SK-N-SH (cell line): ENCODE results near the gene SLC35G6. TPM values are rescaled to one million over a fixed set of nuclear protein-coding genes. Genes with fewer than 3 reads are reported as not detected.

Source experiments
- CTCF ChIA-PET: fragments of 300-600, 350-600 bp; formaldehyde crosslinking; extraction: SDS; loops from one replicate; lab custom pipeline; 2021; lab: Yijun Ruan, JAX
- POLR2A ChIA-PET: fragments of 350-600 bp; sonication (Branson Sonifier 250); formaldehyde crosslinking; extraction: SDS; loops from one replicate; lab custom pipeline; 2020; ENCODE audit warnings: antibody characterized with exemption, inconsistent platforms; lab: Yijun Ruan, JAX
- DNase-seq: peaks from one replicate; pipeline ENCODE4 v3.0.0; 2012
- H2AFZ ChIP-seq: fragments of 200-600 bp; sonication (generic); 2 replicates; pipeline ENCODE4 v1.8.1; 2016; ENCODE audit warnings: antibody characterized with exemption, mild to moderate bottlenecking, low read depth
- H3F3A ChIP-seq: fragments of 200-600 bp; sonication (generic); replicated peaks from 2 replicates; pipeline ENCODE3; 2016; ENCODE audit warnings: antibody characterized with exemption, mild to moderate bottlenecking; ENCODE audit not compliant: insufficient read depth
- H3K27ac ChIP-seq, 2 experiments: fragments of 200-500 bp in 1 of 2; fragments of 200-600 bp in 1 of 2; sonication (Bioruptor generic) in 1 of 2; sonication (generic), shearing (Covaris generic) in 1 of 2; 2 replicates each; pipeline versions ENCODE4 v1.5.1 to v1.6.1; 2014 to 2016; ENCODE audit warnings: low read depth in 2 of 2, inconsistent platforms in 1 of 2, low read length in 1 of 2, mild to moderate bottlenecking in 1 of 2, mixed read lengths in 1 of 2
- H3K27me3 ChIP-seq: fragments of 200-600 bp; sonication (generic), shearing (Covaris generic); 2 replicates; pipeline ENCODE4 v1.6.1; 2016; ENCODE audit warnings: mixed run types; ENCODE audit not compliant: insufficient read depth
- H3K36me3 ChIP-seq, 2 experiments: fragments of 200-500 bp in 1 of 2; fragments of 200-600 bp in 1 of 2; sonication (Bioruptor generic) in 1 of 2; sonication (generic) in 1 of 2; replicated peaks in 1 of 2; 2 replicates each; pipeline versions ENCODE3 to v1.5.1; 2014 to 2016; ENCODE audit warnings: low read length in 1 of 2, mild to moderate bottlenecking in 1 of 2; ENCODE audit not compliant: insufficient read depth in 2 of 2, control insufficient read depth in 1 of 2
- H3K4me1 ChIP-seq, 2 experiments: fragments of 200-500 bp in 1 of 2; fragments of 200-600 bp in 1 of 2; sonication (Bioruptor generic) in 1 of 2; sonication (generic), shearing (Covaris generic) in 1 of 2; 2 replicates each; pipeline versions ENCODE4 v1.5.1 to v1.6.1; 2014 to 2016; ENCODE audit warnings: low read depth in 1 of 2, low read length in 1 of 2, mixed run types in 1 of 2; ENCODE audit not compliant: insufficient read depth in 2 of 2, control insufficient read depth in 1 of 2
- H3K4me2 ChIP-seq: fragments of 200-600 bp; sonication (generic), shearing (Covaris generic); 2 replicates; pipeline ENCODE4 v1.6.1; 2017; ENCODE audit warnings: mixed run types
- H3K4me3 ChIP-seq, 2 experiments: fragments of 200-500 bp in 1 of 2; fragments of 200-600 bp in 1 of 2; sonication (Bioruptor generic) in 1 of 2; sonication (generic), shearing (Covaris generic) in 1 of 2; 2 replicates each; pipeline versions ENCODE4 v1.5.1 to v1.8.1; 2014 to 2016; ENCODE audit warnings: low read depth in 2 of 2, inconsistent platforms in 1 of 2, low read length in 1 of 2, mild to moderate bottlenecking in 1 of 2, mixed read lengths in 1 of 2, moderate library complexity in 1 of 2
- H3K79me2 ChIP-seq: fragments of 200-600 bp; sonication (generic); 2 replicates; pipeline ENCODE4 v1.8.1; 2017; ENCODE audit warnings: mild to moderate bottlenecking; ENCODE audit not compliant: insufficient read depth
- H3K9ac ChIP-seq: fragments of 200-600 bp; sonication (generic); 2 replicates; pipeline ENCODE4 v1.6.1; 2017; ENCODE audit warnings: mixed run types
- H3K9me2 ChIP-seq: fragments of 200-600 bp; sonication (generic); 2 replicates; pipeline ENCODE4 v1.6.1; 2017; ENCODE audit warnings: mixed run types
- H3K9me3 ChIP-seq: fragments of 200-600 bp; sonication (generic); 2 replicates; pipeline ENCODE4 v1.6.1; 2017; ENCODE audit warnings: mixed run types, mild to moderate bottlenecking, moderate library complexity
- H4K20me1 ChIP-seq: fragments of 200-600 bp; sonication (generic); 2 replicates; pipeline ENCODE4 v1.6.1; 2017; ENCODE audit warnings: mild to moderate bottlenecking, mixed run types; ENCODE audit not compliant: insufficient read depth
- EZH2phosphoT487 ChIP-seq: fragments of 200-600 bp; sonication (generic); IDR thresholded peaks from 2 replicates; pipeline ENCODE4 v1.6.1; 2017; ENCODE audit warnings: low read depth, mixed run types, mild to moderate bottlenecking, antibody characterized with exemption, moderate library complexity, borderline replicate concordance
- FOXM1 ChIP-seq: IDR thresholded peaks from 2 replicates; pipeline ENCODE4 v1.4.0; 2012; ENCODE audit warnings: low read depth, mild to moderate bottlenecking
- GABPA ChIP-seq: IDR thresholded peaks from 2 replicates; pipeline ENCODE4 v1.4.0; 2012; ENCODE audit warnings: low read depth, mild to moderate bottlenecking
- JUND ChIP-seq: IDR thresholded peaks from 2 replicates; pipeline ENCODE4 v1.4.0; 2012
- MEF2A ChIP-seq: IDR thresholded peaks from 2 replicates; pipeline ENCODE4 v1.4.0; 2012; ENCODE audit warnings: low read depth, borderline replicate concordance
- MXI1 ChIP-seq: IDR thresholded peaks from 2 replicates; pipeline ENCODE4 v1.6.1; 2012; ENCODE audit warnings: mild to moderate bottlenecking, low read depth, low read length, improper control_type of control experiment
- PBX3 ChIP-seq: IDR thresholded peaks from 2 replicates; pipeline ENCODE4; 2012
- RCOR1 ChIP-seq: fragments of 150-350 bp; IDR thresholded peaks from 2 replicates; pipeline ENCODE4 v1.6.1; 2017; ENCODE audit warnings: antibody characterized with exemption, low read length
- RFX5 ChIP-seq: IDR thresholded peaks from 2 replicates; pipeline ENCODE4 v1.6.1; 2012; ENCODE audit warnings: mild to moderate bottlenecking, improper control_type of control experiment, low read length
- RXRA ChIP-seq: IDR thresholded peaks from 2 replicates; pipeline ENCODE4 v1.4.0; 2012; ENCODE audit warnings: low read depth, mild to moderate bottlenecking, borderline replicate concordance
- SMC3 ChIP-seq: IDR thresholded peaks from 2 replicates; pipeline ENCODE4 v1.6.1; 2012; ENCODE audit warnings: low read depth, low read length, improper control_type of control experiment
- YY1 ChIP-seq: IDR thresholded peaks from 2 replicates; pipeline ENCODE4 v1.4.0; 2012; ENCODE audit warnings: low read depth, mild to moderate bottlenecking
- WGBS: methylation state at CpG from one replicate; pipeline ENCODE4 v1.1.6; 2017; ENCODE audit warnings: low lambda C conversion rate; 5-methylcytosine and 5-hydroxymethylcytosine counted together
- polyA plus RNA-seq, 3 experiments: library from polyadenylated mRNA; depleted of rRNA; stranded (reverse); fragments of >200 nt; gene quantifications; 2 replicates each; pipeline ENCODE4 v1.2.3, GENCODE V29; 2012
- TF ChIP-seq, protein P1 (sequence below): IDR thresholded peaks from 2 replicates; pipeline ENCODE4 v1.4.0; 2012; ENCODE audit warnings: low read depth
- TF ChIP-seq, protein P2 (sequence below): IDR thresholded peaks from 2 replicates; pipeline ENCODE4 v1.4.0; 2012; ENCODE audit warnings: low read depth, borderline replicate concordance
- TF ChIP-seq, protein P3 (sequence below): fragments of 150-350 bp; IDR thresholded peaks from 2 replicates; pipeline ENCODE4 v1.6.1; 2016; ENCODE audit warnings: mild to moderate bottlenecking, low read depth, low read length
- TF ChIP-seq, protein P4 (sequence below): fragments of 150-350 bp; IDR thresholded peaks from 2 replicates; pipeline ENCODE4 v1.6.1; 2017; ENCODE audit warnings: antibody characterized with exemption, low read length, low read depth, borderline replicate concordance

The SLC35G6 gene
- polyA plus RNA-seq, 1 of the 3 experiments (the other 2 are of a cell fraction) = not detected

GRCh38 chr17:7442142-7442541, 39.1 kb upstream of the SLC35G6 start:
- peaks cover 18% of the 10 kb centered on the region for H3F3A ChIP-seq
- no peaks in the 10 kb centered on the region for H3K9me3 ChIP-seq
- no peaks in the 10 kb centered on the region for H3K27me3 ChIP-seq
- H3K4me3 ChIP-seq = no peak overlapping the region
- H3K4me2 ChIP-seq = no peak overlapping the region
- ChIA-PET CTCF (interaction anchor here (1.1 to 1.4 kb wide), 2 partner anchors 11 to 87 kb away, joined by 3 to 11 read pairs; no protein-coding TSS in a partner anchor), POLR2A (interaction anchor here (0.5 to 3.3 kb wide), 3 partner anchors 38 to 96 kb away, joined by 3 to 19 read pairs (median 13); partner anchors contain the start of genes POLR2A and TMEM256)
- no peaks in the 10 kb centered on the region for H3K9me2 ChIP-seq
- H4K20me1 ChIP-seq = no peaks in the 10 kb centered on the region
- peaks cover 0 to 4% of the 10 kb centered on the region in 2 experiments for H3K36me3 ChIP-seq
- TF ChIP-seq, protein P1, sequence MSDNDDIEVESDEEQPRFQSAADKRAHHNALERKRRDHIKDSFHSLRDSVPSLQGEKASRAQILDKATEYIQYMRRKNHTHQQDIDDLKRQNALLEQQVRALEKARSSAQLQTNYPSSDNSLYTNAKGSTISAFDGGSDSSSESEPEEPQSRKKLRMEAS = no peak
- TF ChIP-seq, protein P2, sequence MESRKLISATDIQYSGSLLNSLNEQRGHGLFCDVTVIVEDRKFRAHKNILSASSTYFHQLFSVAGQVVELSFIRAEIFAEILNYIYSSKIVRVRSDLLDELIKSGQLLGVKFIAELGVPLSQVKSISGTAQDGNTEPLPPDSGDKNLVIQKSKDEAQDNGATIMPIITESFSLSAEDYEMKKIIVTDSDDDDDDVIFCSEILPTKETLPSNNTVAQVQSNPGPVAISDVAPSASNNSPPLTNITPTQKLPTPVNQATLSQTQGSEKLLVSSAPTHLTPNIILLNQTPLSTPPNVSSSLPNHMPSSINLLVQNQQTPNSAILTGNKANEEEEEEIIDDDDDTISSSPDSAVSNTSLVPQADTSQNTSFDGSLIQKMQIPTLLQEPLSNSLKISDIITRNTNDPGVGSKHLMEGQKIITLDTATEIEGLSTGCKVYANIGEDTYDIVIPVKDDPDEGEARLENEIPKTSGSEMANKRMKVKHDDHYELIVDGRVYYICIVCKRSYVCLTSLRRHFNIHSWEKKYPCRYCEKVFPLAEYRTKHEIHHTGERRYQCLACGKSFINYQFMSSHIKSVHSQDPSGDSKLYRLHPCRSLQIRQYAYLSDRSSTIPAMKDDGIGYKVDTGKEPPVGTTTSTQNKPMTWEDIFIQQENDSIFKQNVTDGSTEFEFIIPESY = no peak
- no peak for TF ChIP-seq MXI1
- TF ChIP-seq YY1 = no peak
- no peak for TF ChIP-seq EZH2phosphoT487
- TF ChIP-seq FOXM1 = no peak
- no peak for TF ChIP-seq MEF2A
- no peak for TF ChIP-seq RXRA
- no peak for TF ChIP-seq GABPA
- no peak overlapping the region for H2AFZ ChIP-seq
- H3K4me1 ChIP-seq = peaks cover 7 to 23% of the 10 kb centered on the region in 2 experiments; a peak in 2 of 4 replicates
- DNase-seq = no peak
- no peak overlapping the region for H3K9ac ChIP-seq
- no peak overlapping the region for H3K27ac ChIP-seq
- WGBS = 89% methylated on average over 2 of the region's 2 CpGs
- H3K79me2 ChIP-seq = no peaks in the 10 kb centered on the region

DNA sequence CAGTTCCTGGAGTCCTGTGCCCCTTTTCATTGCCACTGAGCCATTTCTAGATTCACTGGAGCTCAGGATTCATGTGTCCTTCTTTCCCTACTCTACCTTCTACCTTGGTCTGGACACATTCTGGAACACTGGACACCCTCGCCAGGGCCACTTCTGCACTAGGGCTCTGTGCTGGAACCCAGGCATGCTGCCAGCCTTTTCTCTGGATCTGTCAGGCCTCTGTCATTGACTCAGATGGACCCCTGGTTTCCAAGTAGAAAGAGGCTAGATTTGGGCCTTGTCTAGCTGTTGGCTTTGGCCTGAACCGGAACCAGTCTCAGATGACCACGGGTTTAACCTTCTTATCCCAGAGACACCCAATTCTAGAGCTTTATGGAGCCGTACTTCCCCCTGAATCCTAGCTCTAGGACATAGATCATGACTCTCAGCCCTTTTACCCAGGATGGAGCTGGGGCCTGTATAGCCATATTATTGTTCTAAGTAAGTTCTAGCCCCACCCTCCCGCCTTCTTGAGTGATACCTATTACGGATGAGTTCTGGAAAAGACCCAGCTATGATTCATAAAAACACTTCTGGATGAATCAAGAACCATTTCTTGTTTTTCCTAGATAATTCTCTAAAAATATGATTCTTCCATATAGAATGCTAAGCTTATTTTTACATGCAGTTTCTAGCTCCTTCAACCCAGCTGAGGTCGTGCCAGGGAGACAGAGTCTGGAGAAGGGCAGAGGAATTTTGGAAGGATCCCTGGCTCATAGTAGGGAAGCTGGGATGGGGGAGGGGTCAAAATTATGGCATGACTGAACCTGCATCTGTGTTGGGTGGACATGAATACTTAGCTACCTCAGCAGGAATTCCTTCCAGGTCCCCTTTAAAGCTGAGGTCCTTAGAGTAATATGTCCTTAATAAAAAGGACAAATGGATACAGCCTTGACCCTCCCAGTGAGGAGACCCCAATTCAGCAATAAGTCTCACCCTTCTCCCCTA, 37.5 kb upstream of the SLC35G6 start:
- CTCF ChIA-PET = interaction anchor here (0.9 to 1.8 kb wide), 7 partner anchors 8 to 97 kb away, joined by 3 to 8 read pairs (median 3); partner anchors contain the start of genes SPEM2 and TMEM102
- no peaks in the 10 kb centered on the region for H4K20me1 ChIP-seq
- H3K4me1 ChIP-seq = peaks cover 7 to 21% of the 10 kb centered on the region in 2 experiments; a peak in 2 of 4 replicates
- H2AFZ ChIP-seq = no peak overlapping the region
- no peaks in the 10 kb centered on the region for H3K27me3 ChIP-seq
- no peaks in the 10 kb centered on the region for H3K9me2 ChIP-seq
- POLR2A ChIA-PET = interaction anchor here (0.5 to 1.4 kb wide), 3 partner anchors 40 to 176 kb away, joined by 3 to 6 read pairs (median 3); partner anchors contain the start of genes POLR2A and SENP3
- WGBS = 69% methylated on average over 7 of the region's 7 CpGs
- DNase-seq = no peak
- H3K9ac ChIP-seq = no peak overlapping the region
- H3K79me2 ChIP-seq = no peaks in the 10 kb centered on the region
- H3F3A ChIP-seq = peaks cover 18% of the 10 kb centered on the region
- no peaks in the 10 kb centered on the region for H3K36me3 ChIP-seq
- H3K4me2 ChIP-seq = no peak overlapping the region
- H3K4me3 ChIP-seq = no peak overlapping the region
- H3K9me3 ChIP-seq = no peaks in the 10 kb centered on the region
- H3K27ac ChIP-seq = no peak overlapping the region
- TF ChIP-seq YY1 (no peak), PBX3 (no peak), SMC3 (no peak), RCOR1 (no peak), RXRA (no peak), GABPA (no peak), JUND (no peak), EZH2phosphoT487 (no peak), MEF2A (no peak), RFX5 (no peak)
- TF ChIP-seq, protein P3, sequence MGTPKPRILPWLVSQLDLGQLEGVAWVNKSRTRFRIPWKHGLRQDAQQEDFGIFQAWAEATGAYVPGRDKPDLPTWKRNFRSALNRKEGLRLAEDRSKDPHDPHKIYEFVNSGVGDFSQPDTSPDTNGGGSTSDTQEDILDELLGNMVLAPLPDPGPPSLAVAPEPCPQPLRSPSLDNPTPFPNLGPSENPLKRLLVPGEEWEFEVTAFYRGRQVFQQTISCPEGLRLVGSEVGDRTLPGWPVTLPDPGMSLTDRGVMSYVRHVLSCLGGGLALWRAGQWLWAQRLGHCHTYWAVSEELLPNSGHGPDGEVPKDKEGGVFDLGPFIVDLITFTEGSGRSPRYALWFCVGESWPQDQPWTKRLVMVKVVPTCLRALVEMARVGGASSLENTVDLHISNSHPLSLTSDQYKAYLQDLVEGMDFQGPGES = no peak
- TF ChIP-seq, protein P4, sequence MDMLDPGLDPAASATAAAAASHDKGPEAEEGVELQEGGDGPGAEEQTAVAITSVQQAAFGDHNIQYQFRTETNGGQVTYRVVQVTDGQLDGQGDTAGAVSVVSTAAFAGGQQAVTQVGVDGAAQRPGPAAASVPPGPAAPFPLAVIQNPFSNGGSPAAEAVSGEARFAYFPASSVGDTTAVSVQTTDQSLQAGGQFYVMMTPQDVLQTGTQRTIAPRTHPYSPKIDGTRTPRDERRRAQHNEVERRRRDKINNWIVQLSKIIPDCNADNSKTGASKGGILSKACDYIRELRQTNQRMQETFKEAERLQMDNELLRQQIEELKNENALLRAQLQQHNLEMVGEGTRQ = no peak
- TF ChIP-seq, protein P2 = no peak
